GM21529 (cell line): ENCODE measurements around the gene C18orf63.
"Not testable (repeated sequence)": the region's sequence is repeated elsewhere in the genome, so short reads cannot be mapped to it uniquely, and the experiment has no call there.

Source experiments
- ATAC-seq: cut with Tn5 transposase; IDR thresholded peaks from one replicate; pipeline ENCODE4 v1.9.1; 2021; ENCODE audit not compliant: unreplicated experiment

The C18orf63 gene

GRCh38 chr18:74286106-74286855, 29.4 kb upstream of the C18orf63 start:
- ATAC-seq, result no peak

GRCh38 chr18:74286856-74287255, 28.8 kb upstream of the C18orf63 start:
- no peak for ATAC-seq

GRCh38 chr18:74288041-74288440, 27.6 kb upstream of the C18orf63 start:
- ATAC-seq, result no peak

- no peak for ATAC-seq
These were observed 26.9 kb upstream of the C18orf63 start for GRCh38 chr18:74288730-74289129.

GRCh38 chr18:74289137-74289536, 26.5 kb upstream of the C18orf63 start:
- no peak for ATAC-seq

GRCh38 chr18:74290021-74290420, 25.6 kb upstream of the C18orf63 start:
- ATAC-seq, result no peak

- no peak for ATAC-seq
These were observed 24.7 kb upstream of the C18orf63 start for GRCh38 chr18:74290794-74291471.

GRCh38 chr18:74291472-74291770, 24.2 kb upstream of the C18orf63 start:
- no peak for ATAC-seq

GRCh38 chr18:74291771-74292540, 23.7 kb upstream of the C18orf63 start, which contains the start of gene CYB5A:
TSS of gene CYB5A (minus strand) at chr18:74291963. CDS start at chr18:74291875, 88 bp downstream.
- peak; percentile 99 for ATAC-seq

- no peak for ATAC-seq
These were observed 23.1 kb upstream of the C18orf63 start for GRCh38 chr18:74292541-74292858.

GRCh38 chr18:74292982-74293381, 22.7 kb upstream of the C18orf63 start:
- not testable (repeated sequence) for ATAC-seq

- no peak for ATAC-seq
These were observed 21.1 kb upstream of the C18orf63 start for GRCh38 chr18:74294526-74294925.

- no peak for ATAC-seq
These were observed 16.5 kb upstream of the C18orf63 start for GRCh38 chr18:74299162-74299561.

GRCh38 chr18:74299746-74300145, 15.9 kb upstream of the C18orf63 start:
- ATAC-seq, result no peak

GRCh38 chr18:74303306-74303705, 12.3 kb upstream of the C18orf63 start:
- ATAC-seq, result no peak

- ATAC-seq, result no peak
These were observed 11.7 kb upstream of the C18orf63 start for GRCh38 chr18:74303936-74304335.

- ATAC-seq, result peak; percentile 92
These were observed 5.2 kb upstream of the C18orf63 start for GRCh38 chr18:74310411-74310810.

- ATAC-seq, result no peak
These were observed 4.6 kb upstream of the C18orf63 start for GRCh38 chr18:74311000-74311399.

GRCh38 chr18:74314759-74315463, 728 bp upstream of the C18orf63 start:
- no peak for ATAC-seq

GRCh38 chr18:74316257-74317170, 875 bp downstream of the C18orf63 start:
- no peak for ATAC-seq
